BLaER1 (cell line): Measurements from ENCODE around the gene OAT.

Experiments
- H3K27ac ChIP-seq: shearing (Covaris generic); formaldehyde crosslinking; 2 replicates; pipeline ENCODE4 v1.8.1; 2022
- H3K27me3 ChIP-seq: shearing (Covaris generic); formaldehyde crosslinking; 2 replicates; pipeline ENCODE4 v1.8.1; 2022
- H3K36me3 ChIP-seq: shearing (Covaris generic); formaldehyde crosslinking; 2 replicates; pipeline ENCODE4 v1.8.1; 2022
- H3K4me1 ChIP-seq: shearing (Covaris generic); formaldehyde crosslinking; 2 replicates; pipeline ENCODE4 v1.8.1; 2022
- H3K4me2 ChIP-seq: shearing (Covaris generic); formaldehyde crosslinking; 2 replicates; pipeline ENCODE4 v1.8.1; 2022
- H3K4me3 ChIP-seq: shearing (Covaris generic); formaldehyde crosslinking; 2 replicates; pipeline ENCODE4 v1.8.1; 2022
- H3K9ac ChIP-seq: shearing (Covaris generic); formaldehyde crosslinking; 2 replicates; pipeline ENCODE4 v1.8.1; 2022
- H3K9me3 ChIP-seq: shearing (Covaris generic); formaldehyde crosslinking; 2 replicates; pipeline ENCODE4 v1.8.1; 2022
- H4K20me1 ChIP-seq: shearing (Covaris generic); formaldehyde crosslinking; 2 replicates; pipeline ENCODE4 v1.8.1; 2022
- Cebpa-rat ChIP-seq: shearing (Covaris generic); IDR thresholded peaks from 2 replicates; pipeline ENCODE4 v1.8.1; 2022

The OAT gene

GRCh38 chr10:124408357-124408756 is 10.4 kb downstream of the OAT start:
- no peak overlapping the region for H3K9ac ChIP-seq
- peaks cover 24% of the 10 kb centered on the region for H4K20me1 ChIP-seq
- H3K4me2 ChIP-seq: no peak overlapping the region
- H3K27me3 ChIP-seq: no peaks in the 10 kb centered on the region
- H3K4me3 ChIP-seq: no peak overlapping the region
- H3K9me3 ChIP-seq: no peaks in the 10 kb centered on the region
- no peak for TF ChIP-seq Cebpa-rat
- no peak overlapping the region for H3K27ac ChIP-seq
- H3K36me3 ChIP-seq: peaks cover 73% of the 10 kb centered on the region
- H3K4me1 ChIP-seq: peaks cover 6% of the 10 kb centered on the region

DNA sequence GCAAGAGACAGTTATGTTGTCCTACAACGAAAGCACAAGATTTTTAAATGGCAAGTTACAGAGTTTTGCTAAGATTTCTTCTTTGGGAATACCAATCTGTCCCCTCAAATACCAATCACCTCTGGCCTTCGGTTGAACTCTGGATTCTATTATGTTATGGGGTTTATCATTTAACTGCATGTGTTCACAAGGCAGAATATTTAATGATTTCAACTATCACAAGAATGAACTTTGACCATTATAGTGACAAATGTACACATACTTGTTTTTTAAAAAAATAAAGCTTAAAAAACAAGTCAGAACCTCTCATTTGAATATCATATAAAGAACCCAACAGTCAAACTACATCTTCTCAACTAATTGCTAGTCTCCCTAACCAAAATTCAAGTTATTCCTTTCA is 11.3 kb downstream of the OAT start:
- H3K9me3 ChIP-seq: no peaks in the 10 kb centered on the region
- TF ChIP-seq Cebpa-rat: no peak
- no peak overlapping the region for H3K4me3 ChIP-seq
- peaks cover 75% of the 10 kb centered on the region for H3K36me3 ChIP-seq
- H3K9ac ChIP-seq: no peak overlapping the region
- H4K20me1 ChIP-seq: peaks cover 15% of the 10 kb centered on the region
- no peak overlapping the region for H3K4me2 ChIP-seq
- H3K27me3 ChIP-seq: no peaks in the 10 kb centered on the region
- no peak overlapping the region for H3K27ac ChIP-seq
- peaks cover 13% of the 10 kb centered on the region for H3K4me1 ChIP-seq

DNA sequence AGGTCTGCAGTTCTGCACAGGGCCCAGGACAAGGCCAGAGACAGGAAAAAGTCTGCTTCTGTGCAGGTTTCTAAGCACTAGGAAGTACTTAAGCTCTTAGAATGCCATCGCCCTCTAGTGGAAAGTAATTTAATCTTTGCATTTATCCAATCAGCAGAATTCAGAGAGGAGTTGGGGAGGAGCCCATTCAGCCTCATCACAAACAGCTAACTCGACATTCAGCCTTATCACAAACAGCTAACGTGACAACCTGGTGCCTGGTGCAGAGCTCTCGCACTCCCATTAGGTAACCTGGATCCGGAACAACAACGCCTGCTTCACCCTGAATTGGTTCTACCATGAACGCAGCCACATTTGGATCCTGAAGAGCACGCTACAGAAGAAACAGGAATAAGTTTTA is 15.2 kb downstream of the OAT start:
- Histone ChIP-seq H3K4me2 (peak overlapping the region; percentile 1; the same call in 1 of the 2 replicates), H3K4me1 (peaks cover 13% of the 10 kb centered on the region), H3K27me3 (no peaks in the 10 kb centered on the region), H3K27ac (no peak overlapping the region), H4K20me1 (no peaks in the 10 kb centered on the region), H3K4me3 (no peak overlapping the region), H3K9me3 (no peaks in the 10 kb centered on the region), H3K9ac (no peak overlapping the region), H3K36me3 (peaks cover 79% of the 10 kb centered on the region)
- no peak for TF ChIP-seq Cebpa-rat

- Histone ChIP-seq H3K9me3 (no peaks in the 10 kb centered on the region), H3K4me2 (no peak overlapping the region), H3K4me1 (peaks cover 13% of the 10 kb centered on the region), H3K9ac (no peak overlapping the region), H3K4me3 (no peak overlapping the region), H4K20me1 (no peaks in the 10 kb centered on the region), H3K36me3 (peaks cover 81% of the 10 kb centered on the region), H3K27me3 (no peaks in the 10 kb centered on the region), H3K27ac (no peak overlapping the region)
- no peak for TF ChIP-seq Cebpa-rat
Measured at GRCh38 chr10:124402273-124402672, 16.4 kb downstream of the OAT start.

DNA sequence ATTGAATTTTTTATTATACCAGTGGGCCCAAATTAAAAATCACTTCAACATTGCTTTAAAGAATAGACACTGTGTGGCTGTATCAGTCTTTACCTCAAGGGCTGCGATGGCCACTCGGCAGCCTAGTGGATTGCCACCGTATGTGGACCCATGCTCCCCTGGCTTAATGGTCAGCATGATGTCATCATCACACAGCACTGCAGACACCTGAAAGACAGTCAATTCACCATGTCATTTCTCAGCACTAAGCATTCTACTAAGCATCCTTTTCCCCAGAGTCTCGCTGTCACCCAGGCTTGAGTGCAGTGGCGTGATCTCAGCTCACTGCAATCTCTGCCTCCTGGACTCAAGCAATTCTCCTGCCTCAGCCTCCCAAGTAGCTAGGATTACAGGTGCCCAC is 17.1 kb downstream of the OAT start:
- no peaks in the 10 kb centered on the region for H3K27me3 ChIP-seq
- H3K4me2 ChIP-seq: no peak overlapping the region
- H3K9me3 ChIP-seq: no peaks in the 10 kb centered on the region
- no peaks in the 10 kb centered on the region for H4K20me1 ChIP-seq
- no peak overlapping the region for H3K4me3 ChIP-seq
- H3K36me3 ChIP-seq: peaks cover 79% of the 10 kb centered on the region
- no peak for TF ChIP-seq Cebpa-rat
- no peak overlapping the region for H3K9ac ChIP-seq
- H3K27ac ChIP-seq: no peak overlapping the region
- H3K4me1 ChIP-seq: peaks cover 13% of the 10 kb centered on the region

DNA sequence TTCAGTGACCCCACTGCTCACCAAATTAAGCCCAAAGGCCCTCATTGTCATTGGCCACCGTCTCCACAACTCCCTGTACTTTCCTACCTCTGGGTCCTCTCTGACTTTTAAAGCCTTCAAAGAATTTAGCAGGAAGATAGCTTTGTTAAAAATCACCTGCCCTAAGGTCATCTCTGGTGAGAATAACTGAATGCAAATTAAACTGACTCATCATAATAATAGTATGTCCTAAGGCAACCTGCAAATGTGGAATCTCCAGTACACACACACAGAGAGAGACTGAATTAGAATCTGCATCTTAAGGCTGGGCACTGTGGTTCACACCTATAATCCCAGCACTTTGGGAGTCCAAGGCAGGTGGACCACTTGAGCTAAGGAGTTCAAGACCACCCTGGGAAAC is 24.1 kb downstream of the OAT start:
- peaks cover 2% of the 10 kb centered on the region; the same call in 1 of the 2 replicates for H3K4me1 ChIP-seq
- H3K4me2 ChIP-seq: no peak overlapping the region
- TF ChIP-seq Cebpa-rat: no peak
- no peak overlapping the region for H3K9ac ChIP-seq
- H3K27ac ChIP-seq: no peak overlapping the region
- H3K36me3 ChIP-seq: peaks cover 22% of the 10 kb centered on the region
- H4K20me1 ChIP-seq: no peaks in the 10 kb centered on the region
- H3K27me3 ChIP-seq: no peaks in the 10 kb centered on the region
- H3K4me3 ChIP-seq: no peak overlapping the region
- peaks cover 19% of the 10 kb centered on the region for H3K9me3 ChIP-seq

- H3K9me3 ChIP-seq: peaks cover 19% of the 10 kb centered on the region
- H3K27ac ChIP-seq: no peak overlapping the region
- TF ChIP-seq Cebpa-rat: no peak
- H3K4me2 ChIP-seq: no peak overlapping the region
- H3K4me3 ChIP-seq: no peak overlapping the region
- peaks cover 13% of the 10 kb centered on the region for H3K36me3 ChIP-seq
- H3K27me3 ChIP-seq: no peaks in the 10 kb centered on the region
- H3K9ac ChIP-seq: no peak overlapping the region
- no peaks in the 10 kb centered on the region for H4K20me1 ChIP-seq
- peaks cover 12% of the 10 kb centered on the region for H3K4me1 ChIP-seq
Measured at GRCh38 chr10:124392626-124393342, 25.9 kb downstream of the OAT start.

- Histone ChIP-seq H3K9me3 (peaks cover 19% of the 10 kb centered on the region), H3K4me2 (no peak overlapping the region), H3K9ac (no peak overlapping the region), H3K4me1 (peaks cover 21% of the 10 kb centered on the region), H4K20me1 (no peaks in the 10 kb centered on the region), H3K27me3 (no peaks in the 10 kb centered on the region), H3K4me3 (no peak overlapping the region), H3K27ac (no peak overlapping the region), H3K36me3 (no peaks in the 10 kb centered on the region)
- TF ChIP-seq Cebpa-rat: no peak
Measured at GRCh38 chr10:124390471-124391187, 28.1 kb downstream of the OAT start.

GRCh38 chr10:124389613-124390361 is 28.9 kb downstream of the OAT start:
- Histone ChIP-seq H3K4me1 (peaks cover 24% of the 10 kb centered on the region), H3K4me3 (peak overlapping the region; percentile 54; the same call in 1 of the 2 replicates), H3K4me2 (peak overlapping the region; percentile 85), H4K20me1 (no peaks in the 10 kb centered on the region), H3K36me3 (no peaks in the 10 kb centered on the region), H3K27me3 (no peaks in the 10 kb centered on the region), H3K9me3 (peaks cover 19% of the 10 kb centered on the region), H3K27ac (peak overlapping the region; percentile 48; the same call in 1 of the 2 replicates), H3K9ac (peak overlapping the region; percentile 63; the same call in 1 of the 2 replicates)
- TF ChIP-seq Cebpa-rat: no peak
